H1 (cell line): Measurements from ENCODE around the gene EOGT. TPM values are rescaled to one million over a fixed set of nuclear protein-coding genes. Genes with fewer than 3 reads are reported as not detected.

Experiments used
- CTCF ChIA-PET: fragments of 300-600 bp; sonication (Branson Sonifier 250); formaldehyde crosslinking; loops from one replicate; lab custom pipeline; 2021; ENCODE audit not compliant: partially characterized antibody; lab: Charles Lee
- POLR2A ChIA-PET: fragments of 300-600 bp; sonication (Branson Sonifier 250); formaldehyde crosslinking; loops from one replicate; lab custom pipeline; 2021; ENCODE audit warnings: inconsistent platforms; ENCODE audit not compliant: partially characterized antibody; lab: Charles Lee
- DNase-seq, 2 experiments: peaks; one replicate each; pipeline versions ENCODE4 v3.0.0 to v3.0.0-alpha.2; 2010 to 2022; ENCODE audit warnings: low spot score in 2 of 2, low read depth in 1 of 2, mixed read lengths in 1 of 2
- FAIRE-seq: peaks from 2 replicates; lab custom pipeline; 2011; peaks lifted over from hg19 to GRCh38; lab: Jason Lieb, UNC
- H2AFZ ChIP-seq: 2 replicates; pipeline ENCODE4 v1.8.1; 2012; ENCODE audit warnings: low read length, inconsistent platforms
- H2AK5ac ChIP-seq: 2 replicates; pipeline ENCODE4 v1.6.1; 2013; ENCODE audit warnings: low read depth, low read length
- H2BK120ac ChIP-seq: replicated peaks from 2 replicates; pipeline ENCODE3; 2013; ENCODE audit warnings: low read depth, low read length, inconsistent platforms
- H2BK12ac ChIP-seq: 2 replicates; pipeline ENCODE4 v1.6.1; 2013; ENCODE audit warnings: low read depth, low read length
- H2BK15ac ChIP-seq: 2 replicates; pipeline ENCODE4 v1.6.1; 2013; ENCODE audit warnings: low read length
- H2BK20ac ChIP-seq: 2 replicates; pipeline ENCODE4 v1.6.1; 2013; ENCODE audit warnings: low read length
- H2BK5ac ChIP-seq: 2 replicates; pipeline ENCODE4 v1.6.1; 2013; ENCODE audit warnings: low read depth, low read length
- H3K14ac ChIP-seq: 2 replicates; pipeline ENCODE4 v1.6.1; 2013; ENCODE audit warnings: inconsistent platforms; ENCODE audit not compliant: insufficient read length
- H3K18ac ChIP-seq: 2 replicates; pipeline ENCODE4 v1.6.1; 2013; ENCODE audit warnings: low read length; ENCODE audit errors: extremely low read depth
- H3K23ac ChIP-seq: 2 replicates; pipeline ENCODE4 v1.6.1; 2013; ENCODE audit warnings: inconsistent platforms; ENCODE audit not compliant: insufficient read length
- H3K23me2 ChIP-seq: 2 replicates; pipeline ENCODE4 v1.6.1; 2013; ENCODE audit warnings: low read depth, low read length
- H3K27ac ChIP-seq: 2 replicates; pipeline ENCODE4 v1.6.1; 2011; ENCODE audit warnings: low read depth, low read length, inconsistent platforms
- H3K27me3 ChIP-seq, 4 experiments: replicated peaks in 1 of 4; 1 replicate in 1 of 4; 2 replicates in 3 of 4; pipeline versions ENCODE4 v1.6.1 to v1.8.1; 2011 to 2013; ENCODE audit warnings: low read length in 3 of 4, mild to moderate bottlenecking in 3 of 4, inconsistent platforms in 2 of 4, mixed read lengths in 2 of 4, moderate library complexity in 1 of 4; ENCODE audit not compliant: control insufficient read depth in 3 of 4, insufficient read depth in 3 of 4; ENCODE audit errors: extremely low read depth in 1 of 4
- H3K36me3 ChIP-seq, 4 experiments: 2 replicates each; pipeline versions ENCODE4 v1.6.1 to v1.8.1; 2011 to 2013; ENCODE audit warnings: mild to moderate bottlenecking in 4 of 4, low read length in 3 of 4, moderate library complexity in 2 of 4, control low read depth in 1 of 4, inconsistent platforms in 1 of 4; ENCODE audit not compliant: insufficient read depth in 4 of 4, control insufficient read depth in 2 of 4
- H3K4ac ChIP-seq: replicated peaks from 2 replicates; pipeline ENCODE3; 2013; ENCODE audit warnings: low read length, low read depth, mixed read lengths, inconsistent platforms; ENCODE audit not compliant: insufficient read length
- H3K4me1 ChIP-seq, 4 experiments: replicated peaks in 1 of 4; 1 replicate in 1 of 4; 2 replicates in 3 of 4; pipeline versions ENCODE4 v1.6.1 to v1.8.1; 2011 to 2013; ENCODE audit warnings: low read length in 3 of 4, inconsistent platforms in 2 of 4, mixed read lengths in 1 of 4; ENCODE audit not compliant: insufficient read depth in 4 of 4, control insufficient read depth in 3 of 4
- H3K4me2 ChIP-seq, 2 experiments: 2 replicates each; pipeline versions ENCODE4 v1.6.1 to v1.8.1; 2011 to 2013; ENCODE audit warnings: low read depth in 2 of 2, low read length in 2 of 2, control low read depth in 1 of 2, inconsistent platforms in 1 of 2, mild to moderate bottlenecking in 1 of 2; ENCODE audit not compliant: insufficient read depth in 1 of 2
- H3K4me3 ChIP-seq, 4 experiments: fragments of 200-600, 300-600 bp in 1 of 4; sonication (generic), shearing (Covaris generic), sonication (Bioruptor Twin) in 1 of 4; 2 replicates each; pipeline versions ENCODE4 v1.5.1 to v1.8.1; 2011 to 2016; ENCODE audit warnings: low read length in 4 of 4, low read depth in 3 of 4, control low read depth in 2 of 4, inconsistent platforms in 2 of 4, mild to moderate bottlenecking in 2 of 4, mixed read lengths in 1 of 4, moderate library complexity in 1 of 4; ENCODE audit not compliant: insufficient read depth in 2 of 4; ENCODE audit errors: extremely low read depth in 1 of 4
- H3K56ac ChIP-seq: replicated peaks from 2 replicates; pipeline ENCODE3; 2013; ENCODE audit warnings: low read depth, mild to moderate bottlenecking, mixed read lengths, low read length, inconsistent platforms; ENCODE audit not compliant: insufficient read length
- H3K79me1 ChIP-seq: 2 replicates; pipeline ENCODE4 v1.6.1; 2013; ENCODE audit warnings: low read depth, low read length, control low read depth
- H3K79me2 ChIP-seq, 2 experiments: 2 replicates each; pipeline versions ENCODE4 v1.6.1 to v1.8.1; 2012 to 2013; ENCODE audit warnings: low read length in 2 of 2, mild to moderate bottlenecking in 2 of 2, inconsistent platforms in 1 of 2; ENCODE audit not compliant: insufficient read depth in 2 of 2, control insufficient read depth in 1 of 2
- H3K9ac ChIP-seq, 4 experiments: replicated peaks in 1 of 4; 1 replicate in 1 of 4; 2 replicates in 3 of 4; pipeline versions ENCODE4 v1.6.1 to v1.8.1; 2011 to 2013; ENCODE audit warnings: low read depth in 3 of 4, low read length in 3 of 4, control low read depth in 2 of 4, mild to moderate bottlenecking in 2 of 4, moderate library complexity in 2 of 4, inconsistent platforms in 1 of 4; ENCODE audit errors: extremely low read depth in 1 of 4
- H3K9me3 ChIP-seq, 2 experiments: 2 replicates each; pipeline versions ENCODE4 v1.6.1 to v1.8.1; 2012 to 2013; ENCODE audit warnings: mild to moderate bottlenecking in 2 of 2, moderate library complexity in 2 of 2, control low read depth in 1 of 2, inconsistent platforms in 1 of 2, low read depth in 1 of 2, low read length in 1 of 2, mixed read lengths in 1 of 2; ENCODE audit not compliant: insufficient read depth in 2 of 2
- H4K20me1 ChIP-seq, 2 experiments: replicated peaks in 1 of 2; 2 replicates each; pipeline versions ENCODE3 to v1.8.1; 2011 to 2013; ENCODE audit warnings: inconsistent platforms in 2 of 2, low read length in 2 of 2, mild to moderate bottlenecking in 1 of 2; ENCODE audit not compliant: insufficient read depth in 2 of 2, control insufficient read depth in 1 of 2
- H4K5ac ChIP-seq: 2 replicates; pipeline ENCODE4 v1.6.1; 2013; ENCODE audit warnings: low read length, low read depth, mixed read lengths, inconsistent platforms; ENCODE audit not compliant: insufficient read length
- H4K8ac ChIP-seq: 2 replicates; pipeline ENCODE4 v1.8.0; 2013; ENCODE audit warnings: mild to moderate bottlenecking, moderate library complexity, low read length, inconsistent platforms; ENCODE audit not compliant: insufficient read depth; ENCODE audit errors: extremely low read depth
- H4K91ac ChIP-seq: replicated peaks from 2 replicates; pipeline ENCODE3; 2013; ENCODE audit warnings: low read length, mixed read lengths, inconsistent platforms; ENCODE audit not compliant: insufficient read length
- CBX8 ChIP-seq: fragments of 300-800, 300-1000 bp; sonication (generic); IDR thresholded peaks from 2 replicates; pipeline ENCODE4 v1.7.1; 2016; ENCODE audit warnings: low read depth, low read length, borderline replicate concordance
- KDM5A ChIP-seq: fragments of 200-600 bp; IDR thresholded peaks from 2 replicates; pipeline ENCODE4 v1.7.1; 2012; ENCODE audit warnings: mild to moderate bottlenecking, low read length, inconsistent platforms, mixed read lengths
- NANOG ChIP-seq: IDR thresholded peaks from 2 replicates; pipeline ENCODE4 v1.6.1; 2011; ENCODE audit warnings: low read length, low read depth, mild to moderate bottlenecking, inconsistent platforms; ENCODE audit not compliant: insufficient read depth, poor library complexity, severe bottlenecking
- POLR2AphosphoS5 ChIP-seq: IDR thresholded peaks from 2 replicates; pipeline ENCODE4 v1.6.1; 2011; ENCODE audit warnings: low read depth, low read length
- RFX5 ChIP-seq: IDR thresholded peaks from 2 replicates; pipeline ENCODE4 v1.6.1; 2011; ENCODE audit warnings: low read depth, low read length, improper control_type of control experiment, borderline replicate concordance
- SAP30 ChIP-seq: fragments of 300-600 bp; sonication (generic); IDR thresholded peaks from 2 replicates; pipeline ENCODE4 v1.7.1; 2012; ENCODE audit warnings: low read length, moderate library complexity, mild to moderate bottlenecking, inconsistent platforms; ENCODE audit not compliant: insufficient read depth, insufficient replicate concordance
- SIN3A ChIP-seq, 2 experiments: IDR thresholded peaks in 1 of 2; conservative IDR thresholded peaks in 1 of 2; 2 replicates each; pipeline ENCODE4 v1.6.1; 2011 to 2012; ENCODE audit warnings: low read length in 2 of 2, improper control_type of control experiment in 1 of 2, low read depth in 1 of 2, mild to moderate bottlenecking in 1 of 2
- SIRT6 ChIP-seq: IDR thresholded peaks from one replicate; pipeline ENCODE4 v1.7.1; 2012; ENCODE audit warnings: low read length, inconsistent platforms
- SP2 ChIP-seq: IDR thresholded peaks from 2 replicates; pipeline ENCODE4 v1.6.1; 2012; ENCODE audit warnings: mild to moderate bottlenecking, low read length, inconsistent platforms
- SP4 ChIP-seq: IDR thresholded peaks from 2 replicates; pipeline ENCODE4 v1.6.1; 2012; ENCODE audit warnings: low read length, inconsistent platforms
- TAF7 ChIP-seq: optimal IDR thresholded peaks from 2 replicates; pipeline ENCODE3; 2011; ENCODE audit warnings: low read depth, mild to moderate bottlenecking, inconsistent platforms, low read length, moderate library complexity, borderline replicate concordance
- TBP ChIP-seq: IDR thresholded peaks from 2 replicates; pipeline ENCODE4 v1.6.1; 2011; ENCODE audit warnings: low read depth, low read length, improper control_type of control experiment
- TEAD4 ChIP-seq: IDR thresholded peaks from 2 replicates; pipeline ENCODE4 v1.6.1; 2012; ENCODE audit warnings: low read depth, low read length, inconsistent platforms, mixed read lengths
- ZNF274 ChIP-seq: IDR thresholded peaks from 2 replicates; pipeline ENCODE4 v1.7.0; 2012; ENCODE audit warnings: low read length, borderline replicate concordance; ENCODE audit errors: extremely low read depth
- WGBS, 2 experiments: shearing (Covaris generic) in 1 of 2; methylation state at CpG; one replicate each; pipeline versions ENCODE4 v1.1.6 to v1.1.7; 2013 to 2015; ENCODE audit warnings: low lambda C conversion rate in 2 of 2, mixed read lengths in 2 of 2, inconsistent platforms in 1 of 2, low coverage in 1 of 2, missing lambda C conversion rate in 1 of 2; ENCODE audit not compliant: insufficient replicate concordance in 2 of 2, insufficient coverage in 1 of 2, insufficient read length in 1 of 2; ENCODE audit errors: extremely low coverage in 1 of 2, missing lambda C conversion rate in 1 of 2; 5-methylcytosine and 5-hydroxymethylcytosine counted together
- polyA plus RNA-seq, 7 experiments: library from polyadenylated mRNA; depleted of rRNA in 3 of 7; stranded (reverse) in 5 of 7; unstranded in 2 of 7; fragments of >200 nt in 5 of 7; fragments of 200-250 nt in 2 of 7; gene quantifications; 1 replicate in 5 of 7; 2 replicates in 1 of 7; 4 replicates in 1 of 7; pipeline versions ENCODE4 v1.2.1 to v1.2.3, GENCODE V29; 2011 to 2013; ENCODE audit warnings: missing spikeins in 2 of 7, mixed read lengths in 2 of 7
- total RNA-seq: library from RNA; stranded (reverse); fragmentation: NEBNext Ultra II Directional; extraction: Animal tissue kit (Norgen Biotek cat#: 25700); gene quantifications from 2 replicates; pipeline ENCODE4 v1.2.1, GENCODE V29; 2021

EOGT gene
- total and polyA plus RNA-seq, 2 of the 8 experiments (the other 6 are each of a cell fraction or from before 2014, with no cell fraction given), result 6.7 to 20.7 TPM

DNA sequence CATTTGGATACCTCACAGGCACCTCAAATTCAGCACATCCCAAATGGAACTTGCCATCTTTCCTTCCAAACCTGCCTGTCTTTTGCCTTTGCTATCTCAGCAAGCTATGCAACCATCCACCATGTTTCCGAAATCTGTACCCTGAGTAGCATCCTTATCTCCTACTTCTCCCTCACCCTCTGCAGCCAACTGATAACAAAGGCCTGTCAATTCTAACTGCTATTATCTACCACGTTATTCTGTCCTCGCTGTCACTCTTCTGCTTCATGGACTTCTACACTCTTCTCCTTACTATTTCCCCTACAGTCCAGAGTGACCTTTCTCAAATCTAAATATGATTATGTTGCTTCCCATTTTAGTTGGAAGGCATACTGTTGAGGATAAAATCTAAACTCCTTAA lies 55.6 kb downstream of the EOGT start:
- no peak overlapping the region for H3K14ac ChIP-seq
- H3K56ac ChIP-seq, result no peak overlapping the region
- no peaks in the 10 kb centered on the region for H3K79me1 ChIP-seq
- no peaks in the 10 kb centered on the region for H3K36me3 ChIP-seq
- no peaks in the 10 kb centered on the region for H3K27me3 ChIP-seq
- no peak overlapping the region for H4K91ac ChIP-seq
- H3K4ac ChIP-seq, result no peak overlapping the region
- FAIRE-seq (no peak), DNase-seq (no peak)
- H3K18ac ChIP-seq, result no peak overlapping the region
- H3K23ac ChIP-seq, result no peak overlapping the region
- no peak overlapping the region for H4K5ac ChIP-seq
- H2BK120ac ChIP-seq, result no peak overlapping the region
- no peaks in the 10 kb centered on the region for H3K23me2 ChIP-seq
- H2AK5ac ChIP-seq, result no peak overlapping the region
- H2BK5ac ChIP-seq, result no peak overlapping the region
- H4K20me1 ChIP-seq, result no peaks in the 10 kb centered on the region
- ChIA-PET POLR2A (no interaction called here), CTCF (interaction anchor here (2.9 kb wide), 1 partner anchor 13 kb away, joined by 15 read pairs; no protein-coding TSS in a partner anchor)
- H2BK20ac ChIP-seq, result no peak overlapping the region
- H3K4me2 ChIP-seq, result no peak overlapping the region
- no peak overlapping the region for H2BK12ac ChIP-seq
- H4K8ac ChIP-seq, result no peak overlapping the region
- H3K9ac ChIP-seq, result no peak overlapping the region
- H2AFZ ChIP-seq, result no peak overlapping the region
- no peaks in the 10 kb centered on the region for H3K79me2 ChIP-seq
- H3K27ac ChIP-seq, result no peak overlapping the region
- 81% methylated on average over 3 of the region's 3 CpGs; no CpG with 5 or more reads in 1 of the 2 experiments for WGBS, 2 experiments
- H2BK15ac ChIP-seq, result no peak overlapping the region
- H3K4me3 ChIP-seq, result no peak overlapping the region
- H3K9me3 ChIP-seq, result no peaks in the 10 kb centered on the region
- peaks cover 0 to 4% (median 1%) of the 10 kb centered on the region in 4 experiments; a peak in 3 of 7 replicates for H3K4me1 ChIP-seq
- TF ChIP-seq SIN3A (conservative IDR thresholded peaks at IDR 0.05 in 1 of 2, IDR thresholded peaks at IDR 0.05 in 1 of 2; ENCODE audit: low read depth in 1 of 2, low read length in 2 of 2) (no peak), TBP (no peak), RFX5 (no peak), SAP30 (no peak), TEAD4 (no peak), SP4 (no peak), SP2 (no peak), ZNF274 (no peak), CBX8 (no peak), KDM5A (no peak), POLR2AphosphoS5 (no peak), SIRT6 (no peak), NANOG (no peak), TAF7 (no peak)
